Upper lobe of right lung (tissue), 1 donor: Measurements from ENCODE around the gene CTSK. TPM values are rescaled to one million over a fixed set of nuclear protein-coding genes. Genes with fewer than 3 reads are reported as not detected.
"Not testable (repeated sequence)": the region's sequence is repeated elsewhere in the genome, so short reads cannot be mapped to it uniquely, and the experiment has no call there.

Experiments used
- ATAC-seq: fragments of 200-7000 bp; cut with Tn5 transposase; one replicate; pipeline ENCODE4 v1.9.1; 2020; ENCODE audit warnings: mild to moderate bottlenecking, moderate library complexity
- DNase-seq: peaks from one replicate; pipeline ENCODE4 v3.0.0-alpha.2; 2020
- H3K27ac ChIP-seq: fragments of 200-600 bp; one replicate; pipeline ENCODE4 v1.8.0; 2022
- H3K27me3 ChIP-seq: fragments of 200-600 bp; one replicate; pipeline ENCODE4 v1.8.0; 2022; ENCODE audit warnings: mild to moderate bottlenecking
- H3K36me3 ChIP-seq: fragments of 200-600 bp; one replicate; pipeline ENCODE4 v1.8.0; 2022
- H3K4me1 ChIP-seq: fragments of 200-600 bp; one replicate; pipeline ENCODE4 v1.8.0; 2022
- H3K4me3 ChIP-seq: fragments of 200-600 bp; one replicate; pipeline ENCODE4 v1.8.0; 2022; ENCODE audit warnings: mild to moderate bottlenecking
- H3K9me3 ChIP-seq: fragments of 200-600 bp; one replicate; pipeline ENCODE4 v1.8.0; 2022
- CTCF ChIP-seq: fragments of 200-600 bp; IDR thresholded peaks from one replicate; pipeline ENCODE4 v1.8.0; 2022; ENCODE audit warnings: antibody characterized with exemption
- intact Hi-C: fragments of 100-400 bp; cut with DNase I; formaldehyde crosslinking; loops from one replicate; pipeline ENCODE4 v1.11.0; 2022
- total RNA-seq: library from RNA; stranded (reverse); fragmentation: NEBNext Ultra II Directional; extraction: Animal tissue kit (Norgen Biotek cat#: 25700); gene quantifications from one replicate; pipeline ENCODE4 v1.2.1, GENCODE V29; 2021
- donor health status: DM: no; HTN: yes; CAD: no; lungs with severe emphysema.

The CTSK gene
- total RNA-seq, 1 donor from 2014 or later, result 35.5 TPM

GRCh38 chr1:150842343-150842742, 34.3 kb upstream of the CTSK start:
- intact Hi-C loops, result no loop called here
- ATAC-seq (no peak), DNase-seq (no peak)
- Histone ChIP-seq H3K4me3 (no peak overlapping the region), H3K9me3 (no peaks in the 10 kb centered on the region), H3K4me1 (no peaks in the 10 kb centered on the region), H3K36me3 (peaks cover 40% of the 10 kb centered on the region), H3K27ac (no peak overlapping the region), H3K27me3 (no peaks in the 10 kb centered on the region)
- TF ChIP-seq CTCF, result no peak

- intact Hi-C loops, result no loop called here
- Histone ChIP-seq H3K4me3 (no peak overlapping the region), H3K36me3 (peaks cover 46% of the 10 kb centered on the region), H3K27ac (no peak overlapping the region), H3K9me3 (no peaks in the 10 kb centered on the region), H3K27me3 (no peaks in the 10 kb centered on the region), H3K4me1 (no peaks in the 10 kb centered on the region)
- no peak for DNase-seq
- no peak for TF ChIP-seq CTCF
- ATAC-seq, result no peak
Measured at GRCh38 chr1:150841626-150842025, 33.6 kb upstream of the CTSK start.

- H3K27me3 ChIP-seq, H3K4me3 ChIP-seq, ATAC-seq, H3K9me3 ChIP-seq, H3K27ac ChIP-seq, DNase-seq, H3K4me1 ChIP-seq, intact Hi-C loops: not testable (repeated sequence)
- H3K36me3 ChIP-seq, result peaks cover 54% of the 10 kb centered on the region
Measured at GRCh38 chr1:150840850-150841249, 32.8 kb upstream of the CTSK start.

- Histone ChIP-seq H3K27me3 (no peaks in the 10 kb centered on the region), H3K4me1 (peaks cover 6% of the 10 kb centered on the region), H3K36me3 (peaks cover 88% of the 10 kb centered on the region), H3K9me3 (no peaks in the 10 kb centered on the region), H3K27ac (peak overlapping the region; percentile 9), H3K4me3 (no peak overlapping the region)
- peak; percentile 45 for ATAC-seq
- no peak for TF ChIP-seq CTCF
- intact Hi-C loops, result no loop called here
- DNase-seq, result no peak
Measured at GRCh38 chr1:150836129-150836773, 28.2 kb upstream of the CTSK start.

GRCh38 chr1:150833961-150834360, 25.9 kb upstream of the CTSK start:
- ATAC-seq, H3K9me3 ChIP-seq, H3K27ac ChIP-seq, H3K27me3 ChIP-seq, H3K4me3 ChIP-seq, DNase-seq, H3K4me1 ChIP-seq, intact Hi-C loops: not testable (repeated sequence)
- peaks cover 93% of the 10 kb centered on the region for H3K36me3 ChIP-seq

- Histone ChIP-seq H3K36me3 (peaks cover 96% of the 10 kb centered on the region), H3K9me3 (no peaks in the 10 kb centered on the region), H3K27me3 (no peaks in the 10 kb centered on the region), H3K4me3 (no peak overlapping the region), H3K27ac (no peak overlapping the region), H3K4me1 (peaks cover 6% of the 10 kb centered on the region)
- ATAC-seq (no peak), DNase-seq (no peak)
- no peak for TF ChIP-seq CTCF
- intact Hi-C loops, result no loop called here
Measured at GRCh38 chr1:150832597-150832996, 24.5 kb upstream of the CTSK start.

GRCh38 chr1:150829751-150830150, 21.7 kb upstream of the CTSK start:
- no peaks in the 10 kb centered on the region for H3K27me3 ChIP-seq
- intact Hi-C loops, result no loop called here
- peak; percentile 14 for TF ChIP-seq CTCF
- DNase-seq, result no peak
- H3K9me3 ChIP-seq, result no peaks in the 10 kb centered on the region
- H3K27ac ChIP-seq, result no peak overlapping the region
- no peak overlapping the region for H3K4me3 ChIP-seq
- peaks cover 100% of the 10 kb centered on the region for H3K36me3 ChIP-seq
- ATAC-seq, result no peak
- no peaks in the 10 kb centered on the region for H3K4me1 ChIP-seq
